GM21737 (cell line): ENCODE results near the gene ATP2C2.
"Not testable (repeated sequence)": the region's sequence is repeated elsewhere in the genome, so short reads cannot be mapped to it uniquely, and the experiment has no call there.

Experiments
- ATAC-seq: cut with Tn5 transposase; IDR thresholded peaks from one replicate; pipeline ENCODE4 v1.9.1; 2021; ENCODE audit warnings: mild to moderate bottlenecking, moderate library complexity; ENCODE audit not compliant: unreplicated experiment

ATP2C2 gene

DNA sequence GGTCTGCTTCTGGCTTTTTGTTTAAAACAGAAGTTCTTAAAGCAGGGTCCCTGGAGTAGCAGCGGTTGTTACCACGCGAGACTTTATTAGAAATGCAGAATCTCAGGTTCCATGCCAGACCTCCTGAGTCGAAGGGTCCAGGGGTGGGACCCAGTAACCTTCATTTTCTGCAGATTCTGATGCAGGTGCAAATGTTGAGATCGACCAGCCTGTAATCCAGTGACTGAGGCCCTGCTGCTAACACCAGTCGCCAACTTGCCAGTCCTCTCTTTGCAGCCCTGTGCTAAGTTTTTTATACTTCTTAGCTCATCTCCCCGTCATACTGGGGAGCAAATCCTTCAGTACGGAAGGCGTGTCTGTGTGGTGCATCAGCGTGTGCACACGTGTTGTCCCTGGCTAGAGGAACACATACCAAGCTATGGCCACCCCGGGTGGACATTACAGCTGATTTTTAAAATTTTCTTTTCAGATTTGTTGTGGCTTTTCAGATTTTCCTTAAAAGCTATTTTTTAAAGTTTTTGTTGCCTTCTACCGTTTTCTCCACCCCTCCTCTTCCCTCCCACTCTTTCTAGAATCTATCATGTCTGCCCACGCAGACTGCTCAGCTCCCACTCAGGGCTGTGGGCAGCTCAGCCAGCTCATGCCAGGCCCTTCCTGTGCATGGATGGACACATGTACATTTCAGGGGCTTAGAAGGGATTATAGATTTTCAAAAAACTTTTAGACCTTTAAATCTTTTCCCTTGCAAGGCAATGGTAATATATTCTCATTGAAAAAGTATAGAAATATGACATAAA is 78.5 kb downstream of the ATP2C2 start:
- no peak for ATAC-seq

DNA sequence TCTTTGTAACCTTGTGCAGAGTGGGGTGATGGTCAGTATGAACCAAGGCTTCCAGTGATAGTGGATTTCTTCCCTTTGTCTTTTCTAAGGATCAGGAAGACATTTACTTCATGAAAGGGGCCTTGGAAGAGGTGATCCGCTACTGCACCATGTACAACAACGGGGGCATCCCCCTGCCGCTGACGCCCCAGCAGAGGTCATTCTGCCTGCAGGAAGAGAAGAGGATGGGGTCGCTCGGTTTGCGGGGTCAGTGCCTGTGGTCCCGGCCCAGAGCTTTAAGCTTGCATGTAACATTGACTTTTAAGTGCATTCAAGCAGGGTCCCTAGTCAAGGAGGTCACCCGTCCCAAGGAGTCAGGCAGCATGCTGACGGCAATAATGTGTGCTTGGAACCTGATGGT is 80.1 kb downstream of the ATP2C2 start:
- ATAC-seq, result no peak

DNA sequence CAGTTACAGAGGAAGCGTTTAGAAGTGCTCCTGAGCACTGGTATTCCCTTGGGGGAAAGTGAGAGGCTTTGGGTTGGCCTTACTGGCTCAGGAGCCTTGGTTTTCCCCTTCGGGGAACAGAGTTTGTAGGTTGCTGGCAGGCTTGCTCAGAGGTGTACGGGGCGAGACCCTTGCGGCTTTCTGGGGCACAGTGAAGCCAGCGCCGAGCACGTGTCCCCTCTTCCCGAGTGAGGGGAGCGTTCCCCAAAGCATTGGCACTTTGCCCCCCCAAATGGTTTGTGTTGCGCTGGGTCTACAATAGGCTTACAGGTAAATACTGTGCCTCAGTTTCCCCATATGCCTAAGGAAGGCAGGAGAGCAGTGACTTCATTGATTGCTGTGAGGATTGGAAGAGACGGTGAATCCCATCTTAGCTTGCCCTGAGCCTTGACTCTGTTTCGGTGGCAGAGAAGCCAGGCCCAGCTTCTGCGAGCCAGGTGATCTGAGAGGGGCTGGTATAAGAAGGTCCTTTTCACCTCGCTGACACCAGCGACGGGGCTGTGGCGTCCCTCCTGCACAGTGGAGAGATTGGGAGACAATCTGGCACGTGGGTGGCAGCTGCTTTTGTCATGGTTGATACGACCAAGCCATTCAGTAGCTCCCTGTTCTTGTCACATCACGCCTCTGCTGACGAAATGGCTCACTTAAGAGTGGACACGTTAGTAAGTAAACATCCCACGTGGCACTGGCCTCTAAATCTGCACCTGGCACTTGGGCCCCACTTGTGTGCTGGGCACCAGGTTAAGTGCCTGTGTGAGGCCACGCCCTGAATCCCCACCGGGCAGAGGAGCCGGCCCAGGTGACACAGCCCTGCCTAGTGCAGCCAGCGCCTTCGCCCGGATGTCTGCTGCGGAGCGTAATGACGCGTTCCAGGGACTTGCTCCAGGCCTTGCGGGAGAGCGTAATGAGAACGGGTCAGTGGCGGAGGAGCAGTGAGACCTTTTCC is 81.1 kb downstream of the ATP2C2 start:
- ATAC-seq, result no peak

DNA sequence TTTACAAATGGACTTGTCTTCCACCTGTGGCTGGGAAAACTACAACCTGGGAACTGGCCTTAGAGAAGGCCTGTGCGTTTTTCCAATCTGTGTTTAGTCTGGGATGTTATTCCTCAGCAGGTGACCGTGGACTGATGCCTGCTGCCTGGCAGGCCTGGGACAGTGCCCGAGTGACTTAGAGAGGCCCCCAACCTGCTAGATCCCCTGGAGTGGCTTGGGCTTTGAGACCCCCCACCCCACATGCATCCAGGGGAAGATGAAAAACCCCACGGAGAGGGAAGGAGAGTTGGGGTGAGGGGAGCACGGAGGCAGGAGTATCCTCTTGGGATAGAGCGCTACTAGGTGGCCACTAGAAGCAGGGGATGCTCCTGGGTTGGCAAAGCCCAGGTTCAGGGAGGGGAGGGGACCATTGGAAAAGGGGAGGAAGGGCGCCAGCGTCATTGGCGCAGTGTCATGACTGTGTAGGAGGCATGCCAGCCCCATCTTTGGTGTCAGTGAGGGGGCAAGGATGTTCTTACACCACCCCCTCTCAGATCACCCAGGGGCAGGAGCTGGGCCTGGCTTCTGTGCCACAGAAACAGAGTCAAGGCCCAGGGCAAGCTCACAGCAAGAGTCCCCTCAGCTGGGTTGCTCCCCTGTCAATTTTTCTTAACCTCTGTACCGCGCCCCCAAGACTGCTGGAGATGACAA is 82.0 kb downstream of the ATP2C2 start:
- no peak for ATAC-seq

DNA sequence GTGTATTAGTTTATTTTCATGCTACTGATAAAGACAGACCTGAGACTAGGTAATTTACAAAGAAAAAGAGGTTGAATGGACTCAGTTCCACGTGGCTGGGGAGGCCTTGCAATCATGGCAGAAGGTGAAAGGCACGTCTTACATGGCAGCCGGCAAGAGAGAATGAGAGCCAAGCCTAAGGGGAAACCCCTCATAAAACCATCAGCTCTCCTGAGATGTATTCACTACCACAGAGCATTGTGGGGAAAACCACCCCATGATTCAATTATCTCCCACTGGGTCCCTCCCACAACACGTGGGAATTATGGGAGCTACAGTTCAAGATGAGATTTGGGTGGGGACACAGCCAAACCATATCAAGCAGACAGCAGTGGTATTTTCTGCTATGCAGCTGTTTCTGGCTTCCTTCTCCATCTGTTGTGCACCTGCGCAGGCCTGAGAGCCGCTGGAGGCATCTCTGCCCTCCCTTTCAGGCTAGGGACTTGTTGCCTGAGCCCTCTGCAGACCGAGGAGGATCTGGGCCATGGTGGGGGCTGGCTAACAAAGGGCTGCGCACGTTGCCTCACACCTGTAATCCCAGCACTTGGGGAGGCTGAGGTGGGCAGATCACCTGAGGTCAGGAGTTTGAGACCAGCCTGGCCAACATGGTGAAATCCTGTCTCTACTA is 82.8 kb downstream of the ATP2C2 start:
- not testable (repeated sequence) for ATAC-seq

DNA sequence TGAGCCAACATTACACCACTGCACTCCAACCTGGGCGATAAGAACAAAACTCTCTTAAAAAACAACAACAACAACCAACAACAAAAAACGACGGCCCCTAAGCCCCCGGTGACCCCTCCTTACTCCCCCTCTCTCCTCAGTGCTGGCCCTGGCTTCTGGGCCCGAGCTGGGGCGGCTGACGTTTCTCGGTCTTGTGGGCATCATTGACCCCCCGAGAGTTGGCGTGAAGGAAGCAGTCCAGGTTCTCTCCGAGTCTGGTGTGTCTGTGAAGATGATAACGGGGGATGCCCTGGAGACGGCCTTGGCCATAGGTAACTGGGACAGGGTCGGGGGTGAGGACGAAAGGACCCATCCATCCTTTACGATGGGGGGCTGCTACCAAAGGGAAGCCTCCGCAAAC is 83.4 kb downstream of the ATP2C2 start:
- no peak for ATAC-seq

DNA sequence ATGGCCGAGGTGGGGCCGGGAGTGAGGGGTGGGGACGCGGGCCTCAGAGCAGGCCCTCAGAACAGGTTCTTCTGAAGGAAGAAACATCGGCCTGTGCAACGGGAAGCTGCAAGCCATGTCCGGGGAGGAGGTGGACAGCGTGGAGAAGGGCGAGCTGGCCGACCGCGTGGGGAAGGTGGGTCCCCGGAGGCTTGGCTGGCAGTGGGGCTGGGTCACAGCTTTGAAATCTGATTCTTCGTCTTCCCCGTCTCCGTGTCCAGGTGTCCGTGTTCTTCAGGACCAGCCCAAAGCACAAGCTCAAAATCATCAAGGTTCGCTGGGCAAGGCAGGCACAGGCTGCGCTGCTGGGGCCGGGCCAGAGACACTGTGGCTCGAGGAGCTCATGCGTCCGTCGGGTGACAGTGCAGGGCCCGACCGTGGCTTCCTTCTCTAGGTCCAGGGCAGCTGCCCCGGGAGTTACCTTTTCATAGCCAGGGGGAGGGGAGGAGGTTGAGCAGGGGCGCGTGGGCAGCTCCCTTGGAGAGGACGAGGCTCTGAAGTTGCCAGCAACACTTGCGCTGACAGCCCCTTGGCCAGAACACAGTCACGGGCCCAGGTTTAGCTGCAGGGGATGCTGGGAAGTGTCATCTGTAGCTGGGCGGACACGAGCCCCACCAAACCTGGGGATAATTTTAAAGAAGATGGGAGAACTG is 84.9 kb downstream of the ATP2C2 start:
- no peak for ATAC-seq

DNA sequence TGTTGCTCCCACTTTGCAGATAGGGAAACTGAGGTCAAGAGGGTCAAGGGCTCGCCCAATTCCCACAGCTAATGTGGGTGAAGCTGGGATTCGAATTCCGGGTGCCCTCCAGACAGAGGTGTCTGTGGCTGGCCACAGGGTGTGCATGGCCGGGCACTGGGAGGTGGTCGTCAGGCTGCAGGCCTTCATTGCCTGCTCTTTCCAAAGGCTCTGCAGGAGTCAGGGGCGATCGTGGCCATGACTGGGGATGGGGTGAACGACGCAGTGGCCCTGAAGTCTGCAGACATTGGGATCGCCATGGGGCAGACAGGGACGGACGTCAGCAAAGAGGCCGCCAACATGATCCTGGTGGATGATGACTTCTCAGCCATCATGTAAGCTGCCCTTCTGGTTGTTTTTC is 86.3 kb downstream of the ATP2C2 start:
- no peak for ATAC-seq

DNA sequence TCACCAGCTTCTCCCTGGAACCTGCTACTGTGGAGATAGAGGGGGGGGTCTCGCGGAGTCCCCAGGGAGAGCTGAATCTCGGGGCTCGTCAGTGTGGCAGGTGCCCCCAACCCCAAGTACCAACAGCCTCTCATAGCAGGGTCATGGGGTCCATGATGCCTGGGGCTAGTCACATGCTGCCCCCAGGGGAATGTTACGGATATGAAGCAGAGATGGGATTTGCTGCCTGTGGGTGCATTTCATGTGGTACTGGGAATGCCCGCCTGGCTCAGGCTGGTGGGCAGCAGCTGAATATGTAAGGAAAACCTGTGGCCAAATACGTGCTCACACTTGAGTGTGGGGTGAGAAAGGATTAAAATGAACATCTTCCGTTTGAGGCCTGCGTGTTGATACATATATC is 86.7 kb downstream of the ATP2C2 start:
- ATAC-seq, result no peak

DNA sequence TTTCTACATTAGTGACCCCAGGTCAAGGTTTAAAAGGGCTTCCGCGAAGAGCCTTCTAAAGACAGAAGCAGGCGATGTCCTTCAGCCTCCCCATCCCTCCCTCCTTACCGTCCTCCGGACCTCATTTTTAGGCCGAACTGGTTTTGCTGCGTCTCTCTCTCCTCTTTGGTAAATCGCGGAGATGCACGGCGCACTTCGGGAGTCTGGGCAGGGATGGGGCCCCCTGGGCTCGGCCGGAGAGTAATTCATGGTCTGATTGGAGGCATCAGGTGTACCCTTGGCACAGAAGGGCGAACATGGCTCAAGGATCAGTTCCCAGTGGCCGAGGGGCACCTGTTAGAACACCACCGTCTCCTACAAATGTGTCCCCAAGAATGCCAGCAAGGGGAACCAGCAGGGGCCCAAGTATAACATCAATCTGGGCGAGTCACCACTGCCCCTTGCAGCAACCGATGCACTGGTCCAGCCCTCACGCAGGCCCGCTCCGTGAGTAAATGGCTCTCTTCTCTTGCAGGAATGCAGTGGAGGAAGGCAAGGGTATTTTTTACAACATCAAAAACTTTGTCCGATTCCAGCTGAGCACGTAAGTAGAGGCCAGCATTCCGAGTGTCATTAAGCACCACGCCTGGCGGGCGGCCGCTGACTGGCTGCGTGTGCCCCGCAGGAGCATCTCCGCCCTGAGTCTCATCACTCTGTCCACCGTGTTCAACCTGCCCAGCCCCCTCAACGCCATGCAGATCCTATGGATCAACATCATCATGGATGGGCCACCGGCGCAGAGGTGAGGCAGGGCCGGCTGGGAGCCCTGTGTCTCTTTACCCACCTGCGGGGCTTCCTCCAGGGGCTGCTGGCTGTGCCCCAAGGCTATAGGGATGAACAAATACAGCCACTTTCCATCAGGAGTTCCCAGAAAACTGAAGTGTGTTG is 90.5 kb downstream of the ATP2C2 start:
- no peak for ATAC-seq

DNA sequence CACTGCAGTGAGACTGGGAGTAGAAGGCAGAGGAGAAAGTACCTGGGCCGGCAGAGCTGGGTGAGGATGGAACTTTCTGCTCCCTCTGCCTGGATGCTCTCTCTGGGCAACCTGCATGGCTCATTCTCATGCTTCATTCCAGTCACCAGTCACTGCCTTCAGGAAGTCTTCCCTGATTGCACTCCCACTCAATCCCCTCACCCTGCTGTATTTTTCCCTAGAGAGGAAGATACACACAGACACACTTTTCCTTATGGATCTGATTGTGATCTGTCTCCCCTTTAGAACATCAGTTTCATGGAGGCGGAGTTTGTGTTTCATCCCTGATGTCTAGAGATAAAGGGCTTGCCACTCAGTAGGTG is 91.2 kb downstream of the ATP2C2 start:
- ATAC-seq, result no peak

DNA sequence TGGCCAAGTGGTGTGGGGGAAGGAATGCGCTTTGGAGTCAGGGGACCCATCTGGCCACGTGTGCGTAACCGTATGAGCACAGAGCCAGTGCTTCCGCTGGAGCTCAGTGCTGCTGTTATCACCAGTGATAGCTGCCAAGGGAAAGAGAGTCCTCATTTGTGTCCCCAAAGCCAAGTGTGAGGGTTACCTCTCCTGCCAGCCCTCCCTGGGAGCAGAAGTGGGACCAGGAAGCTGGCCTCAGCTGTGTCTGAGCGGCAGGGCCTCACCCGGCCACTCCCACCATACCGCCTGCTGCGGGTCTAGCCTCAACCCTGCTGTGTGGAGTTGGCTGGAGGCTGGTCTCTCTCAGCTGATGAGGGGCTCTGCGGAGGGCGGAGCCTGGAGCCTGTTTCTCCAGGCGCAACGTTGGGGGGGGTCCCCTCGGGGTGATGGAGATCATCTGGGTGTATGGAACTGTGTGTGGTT is 91.6 kb downstream of the ATP2C2 start:
- ATAC-seq, result no peak

DNA sequence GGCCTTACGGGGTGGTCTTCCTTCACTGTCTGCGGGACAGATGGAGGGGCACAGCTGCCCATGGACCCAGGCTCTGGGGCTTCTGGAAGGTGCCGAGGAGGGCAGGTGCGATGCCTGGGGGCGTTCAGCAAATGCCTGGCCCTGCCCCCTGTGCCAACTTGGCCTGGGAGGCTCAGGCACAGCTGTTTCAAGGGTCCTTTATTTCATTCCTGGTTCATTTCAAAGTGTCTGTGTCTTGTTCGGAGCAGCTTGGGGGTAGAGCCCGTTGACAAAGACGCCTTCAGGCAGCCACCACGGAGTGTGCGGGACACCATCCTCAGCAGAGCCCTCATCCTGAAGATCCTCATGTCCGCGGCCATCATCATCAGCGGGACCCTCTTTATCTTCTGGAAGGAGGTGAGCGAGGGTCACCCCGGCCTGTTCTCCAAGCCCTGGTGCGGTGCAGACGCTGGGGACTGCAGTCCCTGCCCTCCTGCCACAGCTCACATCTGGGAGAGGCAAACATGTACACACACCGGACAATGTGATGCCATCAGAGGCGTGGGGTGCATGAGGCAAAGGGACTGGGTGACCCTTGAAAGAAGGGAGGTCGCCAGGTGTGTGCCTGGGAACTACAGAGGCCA is 92.2 kb downstream of the ATP2C2 start:
- ATAC-seq, result no peak

DNA sequence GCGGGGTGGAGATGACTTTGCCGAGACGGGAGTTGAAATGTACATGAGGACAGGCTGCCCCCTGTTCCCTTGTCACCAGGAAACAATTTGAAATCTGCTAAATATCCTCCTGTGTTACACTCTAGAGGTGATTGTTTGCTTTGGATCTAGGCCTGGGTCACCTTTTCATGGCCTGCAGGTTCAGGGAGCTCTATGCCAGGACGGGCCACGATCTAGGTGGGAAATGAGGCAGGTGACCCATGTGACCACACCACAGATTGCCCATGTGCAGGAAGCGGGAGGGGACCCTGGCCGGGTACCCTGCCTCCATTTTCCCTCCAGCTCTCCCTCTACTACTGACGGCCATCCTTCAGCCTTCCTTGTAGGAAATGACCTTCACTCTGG is 92.7 kb downstream of the ATP2C2 start:
- ATAC-seq, result no peak

DNA sequence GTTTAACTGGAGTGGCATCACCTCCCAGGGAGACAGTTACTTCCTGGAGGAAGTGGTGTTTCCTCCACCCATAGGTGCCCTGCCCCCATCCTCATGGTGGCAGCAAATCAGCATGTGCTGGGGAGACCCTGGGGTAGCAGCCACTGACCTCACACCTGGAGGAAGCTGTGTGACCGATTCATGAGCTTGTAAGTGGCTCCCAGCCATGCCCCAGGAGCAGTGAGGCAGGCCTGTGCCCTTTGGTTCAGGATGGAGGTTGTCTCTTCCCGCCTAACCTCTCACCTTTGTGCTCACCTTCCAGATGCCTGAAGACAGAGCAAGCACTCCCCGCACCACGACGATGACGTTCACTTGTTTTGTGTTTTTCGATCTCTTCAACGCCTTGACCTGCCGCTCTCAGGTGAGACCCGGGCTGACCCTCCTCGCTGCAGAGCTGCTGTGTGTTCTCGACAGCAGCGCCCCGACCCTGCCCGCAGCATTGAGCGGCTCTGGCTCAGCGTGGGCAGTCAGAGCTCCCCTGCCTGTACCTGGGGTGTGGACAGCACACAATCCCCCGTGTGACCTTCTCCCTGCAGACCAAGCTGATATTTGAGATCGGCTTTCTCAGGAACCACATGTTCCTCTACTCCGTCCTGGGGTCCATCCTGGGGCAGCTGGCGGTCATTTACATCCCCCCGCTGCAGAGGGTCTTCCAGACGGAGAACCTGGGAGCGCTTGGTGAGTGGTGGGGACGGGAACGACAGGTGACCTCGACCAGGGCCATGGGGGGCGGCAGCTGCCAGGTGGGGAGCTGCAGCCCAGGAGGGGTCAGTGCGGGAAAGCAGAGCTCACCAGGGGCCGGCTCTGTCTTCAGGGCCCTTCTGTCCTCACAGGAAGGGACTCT is 93.3 kb downstream of the ATP2C2 start:
- ATAC-seq, result no peak

DNA sequence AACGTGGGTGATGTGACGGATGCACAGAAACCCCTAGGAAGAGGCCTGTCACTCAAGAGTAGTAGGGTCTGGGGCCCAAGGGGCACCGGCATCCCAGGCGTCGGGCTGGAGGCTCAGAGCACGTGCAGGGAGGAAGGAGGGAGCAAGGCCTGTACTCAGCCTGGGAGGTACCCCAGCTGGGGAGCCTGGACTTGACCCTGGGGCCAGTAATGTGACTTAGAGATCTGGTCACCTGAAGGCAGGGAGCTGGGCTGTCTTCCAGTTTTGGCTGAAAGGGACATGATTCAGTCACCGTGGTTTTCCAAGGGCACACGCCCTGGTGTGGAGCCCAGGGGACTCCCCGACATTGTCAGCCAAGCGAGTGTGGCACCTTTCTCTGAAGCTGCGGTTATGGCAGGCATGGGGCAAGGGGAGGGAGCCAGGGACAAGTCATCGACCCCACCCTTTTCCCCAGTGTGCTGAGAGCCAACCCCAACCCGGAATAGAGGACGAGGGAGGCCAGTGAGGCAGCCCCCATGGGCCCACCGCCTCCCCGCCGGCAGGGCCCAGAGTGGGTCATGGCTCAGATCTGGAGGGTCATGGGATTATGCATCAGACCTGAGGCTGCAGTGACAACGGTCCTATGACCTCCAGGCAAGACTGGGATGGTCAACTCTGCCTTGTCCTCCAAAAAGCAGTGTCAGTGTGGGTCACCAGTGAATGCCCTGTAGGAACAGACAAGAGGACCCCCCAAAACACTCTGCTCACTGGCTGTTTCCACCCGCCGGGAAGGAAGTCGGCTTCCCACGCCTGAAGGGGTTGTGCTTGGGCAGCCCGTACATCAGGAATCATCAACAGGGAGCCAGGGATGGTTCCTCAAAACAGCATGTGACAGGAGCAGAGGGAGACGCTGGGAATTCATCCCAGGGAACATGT is 94.2 kb downstream of the ATP2C2 start:
- no peak for ATAC-seq

DNA sequence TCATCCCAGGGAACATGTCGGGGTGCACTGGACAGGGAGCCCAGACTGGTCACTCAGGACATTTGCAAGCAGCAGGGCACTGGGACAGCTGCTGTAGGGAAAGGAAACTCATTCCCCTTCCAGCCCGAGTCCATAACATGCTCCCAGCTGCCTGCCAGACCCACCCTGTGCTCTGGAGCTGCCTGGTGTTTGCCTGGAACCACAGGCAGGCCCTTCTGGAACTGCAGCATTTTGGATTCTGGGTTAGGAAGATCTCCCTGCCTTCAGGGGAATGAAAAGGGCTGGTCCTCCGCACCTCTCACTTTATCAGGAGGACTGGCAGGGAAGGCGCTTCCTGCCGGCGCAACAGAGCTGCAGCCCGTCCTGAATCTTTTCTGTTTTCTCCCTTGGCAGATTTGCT is 94.9 kb downstream of the ATP2C2 start:
- no peak for ATAC-seq
